GM12878 (cell line): ENCODE data around the gene CYSTM1. TPM values are rescaled to one million over a fixed set of nuclear protein-coding genes. Genes with fewer than 3 reads are reported as not detected.

ENCODE experiments used
- ATAC-seq: fragments of 200-7000 bp; cut with Tn5 transposase; 3 replicates; pipeline ENCODE4 v1.9.1; 2020; ENCODE audit warnings: mild to moderate bottlenecking, moderate library complexity
- BruUV-seq: library from RNA; stranded (reverse); fragments of 400-500 nt; replicated peaks from 2 replicates; lab custom pipeline; 2021; lab: Mats Ljungman, UMichigan
- CTCF ChIA-PET: fragments of 300-600 bp; sonication (Branson Sonifier 250); formaldehyde crosslinking; extraction: SDS; loops from one replicate; lab custom pipeline; 2021; ENCODE audit warnings: inconsistent platforms; lab: Yijun Ruan, JAX
- POLR2A ChIA-PET: fragments of 350-600 bp; formaldehyde crosslinking; extraction: SDS; loops from one replicate; lab custom pipeline; 2021; ENCODE audit warnings: inconsistent platforms; lab: Charles Lee
- RAD21 ChIA-PET: fragments of 300-600 bp; sonication (Branson Sonifier 250); formaldehyde crosslinking; loops from one replicate; lab custom pipeline; 2023; ENCODE audit warnings: antibody characterized with exemption; ENCODE audit not compliant: unreplicated experiment; lab: Charles Lee
- SMC1A ChIA-PET: fragments of 300-600 bp; sonication (Branson Sonifier 250); formaldehyde crosslinking; loops from one replicate; lab custom pipeline; 2023; ENCODE audit not compliant: unreplicated experiment, uncharacterized antibody; lab: Charles Lee
- DNase-seq: peaks from one replicate; pipeline ENCODE4 v3.0.0-alpha.2; 2011; ENCODE audit warnings: low read depth, low spot score
- FAIRE-seq: peaks from 3 replicates; lab custom pipeline; 2011; peaks lifted over from hg19 to GRCh38; lab: Jason Lieb, UNC
- H2AFZ ChIP-seq: 2 replicates; pipeline ENCODE4 v1.6.0; 2011; ENCODE audit warnings: low read depth, low read length, control low read depth; ENCODE audit not compliant: control insufficient read depth
- H3K27ac ChIP-seq: 2 replicates; pipeline ENCODE4 v1.5.1; 2011; ENCODE audit warnings: control low read depth; ENCODE audit not compliant: control insufficient read depth, insufficient read depth
- H3K27me3 ChIP-seq, 2 experiments: replicated peaks in 1 of 2; 2 replicates each; pipeline versions ENCODE4 v1.6.0 to v1.6.1; 2011; ENCODE audit warnings: low read length in 1 of 2; ENCODE audit not compliant: control insufficient read depth in 2 of 2, insufficient read depth in 2 of 2
- H3K36me3 ChIP-seq, 2 experiments: 2 replicates each; pipeline ENCODE4 v1.5.1; 2011; ENCODE audit warnings: low read length in 1 of 2; ENCODE audit not compliant: control insufficient read depth in 2 of 2, insufficient read depth in 2 of 2
- H3K4me1 ChIP-seq: 2 replicates; pipeline ENCODE4 v1.6.1; 2011; ENCODE audit warnings: mild to moderate bottlenecking, low read length, moderate library complexity, mixed read lengths; ENCODE audit not compliant: control insufficient read depth, insufficient read depth
- H3K4me2 ChIP-seq: 2 replicates; pipeline ENCODE4 v1.6.0; 2011; ENCODE audit warnings: control low read depth; ENCODE audit not compliant: control insufficient read depth, insufficient read depth
- H3K4me3 ChIP-seq: fragments of 200-600 bp; sonication (generic); 2 replicates; pipeline ENCODE4 v1.5.1; 2016
- H3K79me2 ChIP-seq: 2 replicates; pipeline ENCODE4 v1.6.0; 2011; ENCODE audit warnings: low read length; ENCODE audit not compliant: control insufficient read depth, insufficient read depth
- H3K9ac ChIP-seq: 2 replicates; pipeline ENCODE4 v1.8.0; 2011; ENCODE audit warnings: low read length, control low read depth, mixed read lengths; ENCODE audit not compliant: control insufficient read depth, insufficient read depth
- H3K9me3 ChIP-seq: replicated peaks from 3 replicates; pipeline ENCODE4 v1.5.1; 2011; ENCODE audit warnings: mild to moderate bottlenecking, low read length; ENCODE audit not compliant: control insufficient read depth, insufficient read depth
- H4K20me1 ChIP-seq: 2 replicates; pipeline ENCODE4 v1.6.0; 2011; ENCODE audit not compliant: control insufficient read depth, insufficient read depth
- CHD4 ChIP-seq: fragments of 200-600 bp; sonication (generic); IDR thresholded peaks from 2 replicates; pipeline ENCODE4 v1.6.1; 2016; ENCODE audit warnings: mild to moderate bottlenecking
- CTCF ChIP-seq, 3 experiments: IDR thresholded peaks in 2 of 3; conservative IDR thresholded peaks in 1 of 3; 2 replicates each; pipeline ENCODE4 v1.5.1; 2011; ENCODE audit warnings: low read depth in 3 of 3, low read length in 3 of 3, mild to moderate bottlenecking in 3 of 3, control low read depth in 2 of 3, moderate library complexity in 2 of 3, inconsistent platforms in 1 of 3, mixed read lengths in 1 of 3; ENCODE audit not compliant: control insufficient read depth in 2 of 3, insufficient read depth in 1 of 3; ENCODE audit errors: extremely low read depth in 1 of 3
- DPF2 ChIP-seq: fragments of 450-650 bp; IDR thresholded peaks from 2 replicates; pipeline ENCODE4 v1.6.1; 2017; ENCODE audit warnings: mild to moderate bottlenecking
- ELK1 ChIP-seq: IDR thresholded peaks from 2 replicates; pipeline ENCODE4 v1.6.1; 2012; ENCODE audit warnings: low read depth, low read length, improper control_type of control experiment
- NFXL1 ChIP-seq: fragments of 450-650 bp; IDR thresholded peaks from 2 replicates; pipeline ENCODE4 v1.6.1; 2017; ENCODE audit warnings: antibody characterized with exemption, mild to moderate bottlenecking, borderline replicate concordance
- PAX5 ChIP-seq: IDR thresholded peaks from 2 replicates; pipeline ENCODE4 v1.6.1; 2011; ENCODE audit warnings: low read depth, low read length, borderline replicate concordance
- PRDM15 ChIP-seq: fragments of 450-650 bp; formaldehyde crosslinking; IDR thresholded peaks from 2 replicates; pipeline ENCODE4 v1.4.0; 2020; ENCODE audit warnings: mild to moderate bottlenecking, moderate library complexity
- RAD21 ChIP-seq: IDR thresholded peaks from 2 replicates; pipeline ENCODE4 v1.6.1; 2011; ENCODE audit warnings: mild to moderate bottlenecking, low read depth, low read length, moderate library complexity; ENCODE audit not compliant: insufficient read depth
- RB1 ChIP-seq: fragments of 450-650 bp; formaldehyde crosslinking; IDR thresholded peaks from 2 replicates; pipeline ENCODE4 v1.6.1; 2017; ENCODE audit warnings: mild to moderate bottlenecking, borderline replicate concordance
- RCOR1 ChIP-seq: conservative IDR thresholded peaks from 2 replicates; pipeline ENCODE4 v1.6.1; 2012; ENCODE audit warnings: low read depth, low read length, improper control_type of control experiment
- RFX5 ChIP-seq: IDR thresholded peaks from 2 replicates; pipeline ENCODE4 v1.6.1; 2011; ENCODE audit warnings: low read depth, low read length, improper control_type of control experiment
- SUPT20H ChIP-seq: IDR thresholded peaks from 2 replicates; pipeline ENCODE4 v1.6.1; 2011; ENCODE audit warnings: low read depth, mild to moderate bottlenecking, low read length, moderate library complexity, borderline replicate concordance; ENCODE audit not compliant: control insufficient read depth
- ZBTB4 ChIP-seq: fragments of 450-650 bp; formaldehyde crosslinking; IDR thresholded peaks from 2 replicates; pipeline ENCODE4 v1.4.0; 2022; ENCODE audit warnings: mild to moderate bottlenecking, moderate library complexity
- WGBS: methylation state at CpG from one replicate; pipeline ENCODE4 v1.1.6; 2016; ENCODE audit warnings: low lambda C conversion rate; ENCODE audit not compliant: insufficient replicate concordance, insufficient coverage; ENCODE audit errors: missing lambda C conversion rate; 5-methylcytosine and 5-hydroxymethylcytosine counted together
- in situ Hi-C: fragments of 300-500 bp; cut with MboI; formaldehyde crosslinking; loops from 9 replicates; pipeline ENCODE4 v1.14.3; 2018; ENCODE audit warnings: mixed read lengths
- intact Hi-C: fragments of 100-400 bp; cut with micrococcal nuclease; formaldehyde crosslinking; loops from one replicate; pipeline ENCODE4 v1.14.2; 2022; ENCODE audit not compliant: unreplicated experiment
- polyA plus RNA-seq, 11 experiments: library from polyadenylated mRNA; depleted of rRNA in 4 of 11; unstranded in 6 of 11; stranded (reverse) in 5 of 11; fragments of >200 nt; fragmentation: Nextera tagmentation in 4 of 11; fragmentation: Illumina TruSeq in 1 of 11; extraction: Ambion mirVana in 4 of 11; extraction: Trizol in 1 of 11; gene quantifications; 1 replicate in 1 of 11; 2 replicates in 10 of 11; pipeline versions ENCODE4 v1.2.1 to v1.2.3, GENCODE V29; 2011 to 2016; ENCODE audit warnings: inconsistent platforms in 2 of 11, missing spikeins in 2 of 11, low read depth in 1 of 11
- total RNA-seq, 4 experiments: library from RNA; depleted of rRNA in 3 of 4; stranded (reverse); fragments of >200 nt in 3 of 4; fragmentation: Illumina TruSeq in 1 of 4; extraction: Trizol in 1 of 4; gene quantifications; 2 replicates each; pipeline versions ENCODE4 v1.2.1 to v1.2.3, GENCODE V29; 2013 to 2021

The CYSTM1 gene
- total and polyA plus RNA-seq, 10 of the 15 experiments (the other 5 are each of a cell fraction or from before 2014, with no cell fraction given) = 52.7 to 261 (median 98.7) TPM

GRCh38 chr5:140260089-140260656, 85.2 kb downstream of the CYSTM1 start:
- H3K9ac ChIP-seq = no peak overlapping the region
- no peak overlapping the region for H3K4me3 ChIP-seq
- H3K4me1 ChIP-seq = peaks cover 3% of the 10 kb centered on the region
- intact Hi-C loops = no loop called here
- H2AFZ ChIP-seq = no peak overlapping the region
- H3K79me2 ChIP-seq = peaks cover 4% of the 10 kb centered on the region
- ATAC-seq = no peak
- peaks cover 0 to 10% of the 10 kb centered on the region in 2 experiments for H3K36me3 ChIP-seq
- no peaks in the 10 kb centered on the region for H3K9me3 ChIP-seq
- ChIA-PET CTCF (interaction anchor here (0.8 to 4.0 kb wide), 6 partner anchors 9 to 113 kb away, joined by 3 to 35 read pairs (median 5); no protein-coding TSS in a partner anchor), SMC1A (interaction anchor here (1.0 to 1.3 kb wide), 4 partner anchors 10 to 85 kb away, joined by 3 to 6 read pairs (median 3); no protein-coding TSS in a partner anchor), POLR2A (interaction anchor here (1.5 kb wide), 1 partner anchor 16 kb away, joined by 3 read pairs; no protein-coding TSS in a partner anchor), RAD21 (interaction anchor here (1.2 kb wide), 1 partner anchor 16 kb away, joined by 6 read pairs; no protein-coding TSS in a partner anchor)
- no peak for DNase-seq
- no peaks in the 10 kb centered on the region; the same call in 1 of the 2 replicates for H4K20me1 ChIP-seq
- H3K27me3 ChIP-seq = no peaks in the 10 kb centered on the region
- whole genome bisulfite sequencing = 98% methylated on average over 2 of the region's 2 CpGs
- H3K4me2 ChIP-seq = no peak overlapping the region
- no peak for FAIRE-seq
- no TSS peak for BruUV-seq
- in situ Hi-C loops = no loop called here
- H3K27ac ChIP-seq = no peak overlapping the region
- TF ChIP-seq PRDM15 (CRISPR knock-in tag) = no peak
- TF ChIP-seq PAX5 = no peak
- TF ChIP-seq ZBTB4 (CRISPR knock-in tag) = no peak
- TF ChIP-seq CHD4 = no peak
- no peak for TF ChIP-seq RB1
- TF ChIP-seq RCOR1 = no peak
- TF ChIP-seq NFXL1 = no peak
- TF ChIP-seq DPF2 = no peak
- TF ChIP-seq ELK1 = no peak
- no peak for TF ChIP-seq RFX5
- TF ChIP-seq SUPT20H = no peak
- no peak for TF ChIP-seq RAD21
- no peak for TF ChIP-seq CTCF (IDR thresholded peaks at IDR 0.05 in 2 of 3, conservative IDR thresholded peaks at IDR 0.05 in 1 of 3; ENCODE audit: control insufficient read depth in 2 of 3, extremely low read depth in 1 of 3, insufficient read depth in 1 of 3, low read depth in 3 of 3, low read length in 3 of 3)
